ENCODE data around the gene BSPRY. TPM values are rescaled to one million over a fixed set of nuclear protein-coding genes. Genes with fewer than 3 reads are reported as not detected.

The BSPRY gene
- total RNA-seq, 2 experiments from 2014 or later: not detected

GRCh38 chr9:113409481-113409880 lies 60.1 kb downstream of the BSPRY start:
- Histone ChIP-seq H3K4me3 (ENCODE audit: low read length) (peak overlapping the region; percentile 83), H3K36me3 (ENCODE audit: insufficient read depth, low read length) (peaks cover 16% of the 10 kb centered on the region), H3K27ac (ENCODE audit: low read depth in 1 of 2, low read length in 2 of 2) (peak overlapping the region; percentile 74 to 94), H3K4me1 (ENCODE audit: insufficient read depth, low read length) (peaks cover 19% of the 10 kb centered on the region), H3K27me3 (ENCODE audit: control insufficient read depth in 1 of 2, insufficient read depth in 2 of 2, low read length in 2 of 2) (no peaks in the 10 kb centered on the region), H3K9me3 (ENCODE audit: control insufficient read depth in 1 of 2, insufficient read depth in 1 of 2, low read length in 2 of 2) (no peaks in the 10 kb centered on the region)
- CTCF ChIA-PET: interaction anchor here (1.2 to 3.2 kb wide), 4 partner anchors 8 to 173 kb away, joined by 3 to 37 read pairs (median 5); partner anchors contain the start of genes ALAD, CDC26 and PRPF4
- H3K4me3 Mint-ChIP-seq: peak overlapping the region; percentile 99
- H3K27me3 Mint-ChIP-seq: no peaks in the 10 kb centered on the region
- ATAC-seq (ENCODE audit: poor library complexity): no peak
- peaks cover 37% of the 10 kb centered on the region for H3K4me1 Mint-ChIP-seq (ENCODE audit: low read depth)
- intact Hi-C loops (cut with DNase I, micrococcal nuclease): loop anchor here (2.0 to 10.0 kb wide), 3 partner anchors 65 to 255 kb away; partner anchors contain the start of genes BSPRY (in 1 of the 2), CDC26 (in 1 of the 2), PRPF4 (in 1 of the 2) and SLC31A2 (in 1 of the 2)
- H3K9me3 Mint-ChIP-seq: no peaks in the 10 kb centered on the region
- TF ChIP-seq CTCF (IDR thresholded peaks at IDR 0.05): no peak
- H3K27ac Mint-ChIP-seq: peak overlapping the region; percentile 94
- no peak for DNase-seq
- H3K36me3 Mint-ChIP-seq (ENCODE audit: low read depth): peaks cover 43% of the 10 kb centered on the region
- POLR2A ChIA-PET: interaction anchor here (0.8 to 3.8 kb wide), 16 partner anchors 9 to 1778 kb away, joined by 3 to 59 read pairs (median 10); partner anchors contain the start of genes ALAD, CDC26, DNAJC25 and FKBP15

- no peaks in the 10 kb centered on the region for H3K27me3 ChIP-seq (ENCODE audit: control insufficient read depth in 1 of 2, insufficient read depth in 2 of 2, low read length in 2 of 2)
- no peaks in the 10 kb centered on the region for H3K9me3 ChIP-seq (ENCODE audit: control insufficient read depth in 1 of 2, insufficient read depth in 1 of 2, low read length in 2 of 2)
- no peak for TF ChIP-seq CTCF (IDR thresholded peaks at IDR 0.05)
- intact Hi-C loops (cut with DNase I, micrococcal nuclease): loop anchor here (1.0 to 10.0 kb wide), 8 partner anchors 9 to 1205 kb away; partner anchors contain the start of genes ALAD (in 2 of the 2), SLC31A2 (in 2 of the 2), BSPRY (in 1 of the 2) and CDC26 (in 1 of the 2)
- H3K9me3 Mint-ChIP-seq: no peaks in the 10 kb centered on the region
- ChIA-PET POLR2A (interaction anchor here (0.7 to 3.8 kb wide), 19 partner anchors 9 to 1779 kb away, joined by 3 to 59 read pairs (median 8); partner anchors contain the start of genes ALAD, CDC26, DNAJC25 and FKBP15), CTCF (interaction anchor here (1.2 to 3.2 kb wide), 3 partner anchors 9 to 172 kb away, joined by 5 to 37 read pairs (median 5); partner anchors contain the start of genes ALAD, CDC26 and PRPF4)
- peak overlapping the region; percentile 94 for H3K27ac Mint-ChIP-seq
- H3K4me1 ChIP-seq (ENCODE audit: insufficient read depth, low read length): peaks cover 19% of the 10 kb centered on the region
- peak overlapping the region; percentile 74 to 94 for H3K27ac ChIP-seq (ENCODE audit: low read depth in 1 of 2, low read length in 2 of 2)
- H3K27me3 Mint-ChIP-seq: no peaks in the 10 kb centered on the region
- peak overlapping the region; percentile 99 for H3K4me3 Mint-ChIP-seq
- peaks cover 43% of the 10 kb centered on the region for H3K36me3 Mint-ChIP-seq (ENCODE audit: low read depth)
- peak overlapping the region; percentile 83 for H3K4me3 ChIP-seq (ENCODE audit: low read length)
- peaks cover 37% of the 10 kb centered on the region for H3K4me1 Mint-ChIP-seq (ENCODE audit: low read depth)
- peaks cover 16% of the 10 kb centered on the region for H3K36me3 ChIP-seq (ENCODE audit: insufficient read depth, low read length)
- ATAC-seq (ENCODE audit: poor library complexity) (peak; percentile 10), DNase-seq (no peak)
Measured at GRCh38 chr9:113409883-113410206, 60.5 kb downstream of the BSPRY start.

- DNase-seq (peak; percentile 89 to 97 (median 92)), ATAC-seq (ENCODE audit: poor library complexity) (peak; percentile 83)
- intact Hi-C loops (cut with DNase I, micrococcal nuclease): loop anchor here (1.0 to 10.0 kb wide), 5 partner anchors 9 to 1204 kb away; partner anchors contain the start of genes ALAD (in 2 of the 2), FKBP15 (in 1 of the 2), HDHD3 (in 1 of the 2) and SLC31A1 (in 1 of the 2)
- ChIA-PET POLR2A (interaction anchor here (0.7 to 3.8 kb wide), 20 partner anchors 9 to 1779 kb away, joined by 3 to 59 read pairs (median 6); partner anchors contain the start of genes ALAD, CDC26, DNAJC25 and FKBP15), CTCF (interaction anchor here (1.2 to 3.2 kb wide), 3 partner anchors 9 to 172 kb away, joined by 5 to 37 read pairs (median 5); partner anchors contain the start of genes ALAD, CDC26 and PRPF4)
- Mint-ChIP-seq H3K27ac (peak within 1 kb of the TSS; percentile 94), H3K4me1 (ENCODE audit: low read depth) (peaks cover 37% of the 10 kb centered on the region), H3K36me3 (ENCODE audit: low read depth) (peaks cover 43% of the 10 kb centered on the region), H3K27me3 (no peaks in the 10 kb centered on the region), H3K9me3 (no peaks in the 10 kb centered on the region), H3K4me3 (peak within 1 kb of the TSS; percentile 99)
- H3K27me3 ChIP-seq (ENCODE audit: control insufficient read depth in 1 of 2, insufficient read depth in 2 of 2, low read length in 2 of 2): no peaks in the 10 kb centered on the region
- H3K9me3 ChIP-seq (ENCODE audit: control insufficient read depth in 1 of 2, insufficient read depth in 1 of 2, low read length in 2 of 2): no peaks in the 10 kb centered on the region
- peaks cover 19% of the 10 kb centered on the region for H3K4me1 ChIP-seq (ENCODE audit: insufficient read depth, low read length)
- H3K4me3 ChIP-seq (ENCODE audit: low read length): peak within 1 kb of the TSS; percentile 83
- no peak for TF ChIP-seq CTCF (IDR thresholded peaks at IDR 0.05)
- peak within 1 kb of the TSS; percentile 74 to 94 for H3K27ac ChIP-seq (ENCODE audit: low read depth in 1 of 2, low read length in 2 of 2)
- peaks cover 16% of the 10 kb centered on the region for H3K36me3 ChIP-seq (ENCODE audit: insufficient read depth, low read length)
Measured at GRCh38 chr9:113410207-113410864, 61.0 kb downstream of the BSPRY start, which contains the start of the genes C9orf43 and POLE3. C9orf43 (plus strand) TSS chr9:113410747; CDS start chr9:113413494, 2,747 bp downstream. POLE3 (minus strand) TSS chr9:113410675; CDS start chr9:113410293, 382 bp downstream.
